ENCODE results near the gene PTPN18.

Gene PTPN18

DNA sequence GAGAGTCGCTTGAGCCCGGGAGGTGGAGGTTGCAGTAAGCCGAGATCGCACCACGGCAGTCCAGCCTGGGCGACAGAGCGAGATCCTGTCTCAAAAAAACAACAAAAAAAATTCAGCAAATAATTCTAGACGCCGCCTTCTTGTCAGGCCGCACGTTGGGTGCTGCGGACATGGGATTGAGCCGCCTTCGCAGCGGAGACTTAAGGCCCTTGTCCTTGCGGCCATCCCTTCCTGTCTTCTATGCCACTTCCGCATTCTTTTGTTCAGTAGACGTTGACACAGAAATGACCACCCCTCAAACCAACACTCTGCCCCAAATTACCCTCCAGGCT, 15.8 kb downstream of the PTPN18 start:
- peaks cover 7% of the 10 kb centered on the region for H3K4me1 ChIP-seq
- H3K27ac ChIP-seq = peak overlapping the region; percentile 70
- H3K36me3 ChIP-seq (ENCODE audit: control insufficient read depth, insufficient read depth, low read length) = no peaks in the 10 kb centered on the region
- H3K79me2 ChIP-seq = no peaks in the 10 kb centered on the region
- TF ChIP-seq, protein P1, sequence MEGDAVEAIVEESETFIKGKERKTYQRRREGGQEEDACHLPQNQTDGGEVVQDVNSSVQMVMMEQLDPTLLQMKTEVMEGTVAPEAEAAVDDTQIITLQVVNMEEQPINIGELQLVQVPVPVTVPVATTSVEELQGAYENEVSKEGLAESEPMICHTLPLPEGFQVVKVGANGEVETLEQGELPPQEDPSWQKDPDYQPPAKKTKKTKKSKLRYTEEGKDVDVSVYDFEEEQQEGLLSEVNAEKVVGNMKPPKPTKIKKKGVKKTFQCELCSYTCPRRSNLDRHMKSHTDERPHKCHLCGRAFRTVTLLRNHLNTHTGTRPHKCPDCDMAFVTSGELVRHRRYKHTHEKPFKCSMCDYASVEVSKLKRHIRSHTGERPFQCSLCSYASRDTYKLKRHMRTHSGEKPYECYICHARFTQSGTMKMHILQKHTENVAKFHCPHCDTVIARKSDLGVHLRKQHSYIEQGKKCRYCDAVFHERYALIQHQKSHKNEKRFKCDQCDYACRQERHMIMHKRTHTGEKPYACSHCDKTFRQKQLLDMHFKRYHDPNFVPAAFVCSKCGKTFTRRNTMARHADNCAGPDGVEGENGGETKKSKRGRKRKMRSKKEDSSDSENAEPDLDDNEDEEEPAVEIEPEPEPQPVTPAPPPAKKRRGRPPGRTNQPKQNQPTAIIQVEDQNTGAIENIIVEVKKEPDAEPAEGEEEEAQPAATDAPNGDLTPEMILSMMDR (IDR thresholded peaks at IDR 0.05) = no peak
- peak overlapping the region; percentile 58 for H3K9ac ChIP-seq
- H2AFZ ChIP-seq = peak overlapping the region; percentile 97
- no peaks in the 10 kb centered on the region for H3K27me3 ChIP-seq (ENCODE audit: control insufficient read depth, insufficient read depth, low read length)
- peak overlapping the region; percentile 88 for H3K4me2 ChIP-seq (ENCODE audit: low read length)
- peak overlapping the region; percentile 75 for H3K4me3 ChIP-seq (ENCODE audit: low read depth, low read length)
- no peaks in the 10 kb centered on the region for H3K9me3 ChIP-seq (ENCODE audit: control insufficient read depth, low read length)

DNA sequence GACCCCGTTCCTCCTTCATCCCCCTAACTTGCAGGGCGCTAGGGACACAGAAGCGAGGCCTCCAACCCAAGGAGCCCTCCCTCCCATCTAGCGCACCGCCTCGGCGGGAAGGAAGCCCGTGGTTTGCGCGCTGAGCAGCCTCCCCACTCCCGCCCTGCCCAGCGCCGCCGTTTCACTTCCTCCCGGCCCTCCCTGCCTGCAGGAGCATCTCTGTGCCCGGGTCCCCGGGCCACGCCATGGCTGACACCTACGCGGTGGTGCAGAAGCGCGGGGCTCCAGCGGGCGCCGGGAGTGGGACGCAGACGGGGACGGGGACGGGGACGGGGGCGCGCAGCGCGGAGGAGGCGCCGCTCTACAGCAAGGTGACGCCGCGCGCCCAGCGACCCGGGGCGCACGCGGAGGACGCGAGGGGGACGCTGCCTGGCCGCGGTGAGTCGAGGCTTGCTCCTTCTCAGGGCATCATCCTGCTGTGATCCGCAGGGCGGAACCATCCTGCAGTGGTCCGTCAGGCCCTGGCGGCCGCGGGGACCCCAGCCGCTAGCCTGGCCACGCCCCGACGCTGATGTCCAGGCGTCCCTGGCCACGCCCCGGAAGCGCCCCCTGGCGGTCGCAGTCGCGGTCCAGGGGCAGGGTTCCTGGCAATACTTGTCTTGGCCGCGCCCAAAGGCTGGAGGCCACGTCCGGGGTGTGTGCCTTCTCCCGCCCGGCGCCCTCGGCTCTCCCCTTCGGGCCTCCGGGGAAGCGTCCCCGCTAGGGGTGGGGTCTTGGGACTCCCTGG, 16.4 kb downstream of the PTPN18 start:
- H3K9me3 ChIP-seq (ENCODE audit: control insufficient read depth, low read length) = no peaks in the 10 kb centered on the region
- H3K4me3 ChIP-seq (ENCODE audit: low read depth, low read length) = peak overlapping the region; percentile 75
- H3K79me2 ChIP-seq = no peaks in the 10 kb centered on the region
- peak overlapping the region; percentile 70 for H3K27ac ChIP-seq
- H3K4me1 ChIP-seq = peaks cover 7% of the 10 kb centered on the region
- no peaks in the 10 kb centered on the region for H3K27me3 ChIP-seq (ENCODE audit: control insufficient read depth, insufficient read depth, low read length)
- peak overlapping the region; percentile 58 for H3K9ac ChIP-seq
- TF ChIP-seq, protein P1 (IDR thresholded peaks at IDR 0.05) = peak; percentile 96
- H3K36me3 ChIP-seq (ENCODE audit: control insufficient read depth, insufficient read depth, low read length) = no peaks in the 10 kb centered on the region
- peak overlapping the region; percentile 97 for H2AFZ ChIP-seq
- H3K4me2 ChIP-seq (ENCODE audit: low read length) = peak overlapping the region; percentile 88

DNA sequence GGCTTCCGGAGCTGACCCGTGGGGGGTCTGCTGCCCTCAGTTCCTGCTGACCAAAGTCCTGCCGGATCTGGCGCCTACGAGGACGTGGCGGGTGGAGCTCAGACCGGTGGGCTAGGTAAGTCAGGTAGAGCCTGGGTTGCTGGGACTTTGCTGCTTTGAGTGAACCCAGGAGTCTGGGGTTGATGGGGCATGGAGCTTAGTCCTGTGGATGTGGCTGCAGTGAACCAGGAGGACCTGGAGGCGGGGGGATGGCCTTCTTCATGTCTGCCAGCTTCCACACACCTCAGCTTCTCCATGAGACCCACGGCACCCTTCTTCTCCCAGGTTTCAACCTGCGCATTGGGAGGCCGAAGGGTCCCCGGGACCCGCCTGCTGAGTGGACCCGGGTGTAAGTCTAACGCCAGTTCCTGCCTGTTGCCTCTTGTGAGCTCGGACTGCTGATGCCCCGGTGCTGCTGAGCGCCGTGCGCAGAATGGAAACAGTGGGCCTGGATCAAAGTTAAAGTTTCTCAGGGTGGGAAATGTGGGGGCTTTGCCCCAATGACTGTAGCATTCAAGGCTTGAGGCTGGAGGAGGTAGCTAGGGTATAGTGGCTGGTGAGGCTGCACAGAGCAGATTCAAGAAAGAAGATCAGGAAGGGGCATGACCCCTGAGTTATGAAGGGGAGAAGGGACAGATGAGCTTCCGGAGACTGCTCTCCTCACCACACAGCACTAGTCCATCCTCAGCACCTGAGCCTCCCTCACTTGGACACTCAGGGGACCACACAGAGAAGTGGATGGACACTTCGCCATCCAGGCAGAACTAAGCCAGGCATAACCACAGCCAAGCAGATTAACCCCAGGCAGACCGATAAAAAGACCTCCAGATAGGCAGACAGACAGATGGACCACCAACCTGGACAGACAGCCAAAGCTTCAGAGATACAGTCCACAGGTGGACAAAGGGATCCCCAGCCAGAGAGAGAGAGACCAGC, 17.3 kb downstream of the PTPN18 start:
- H3K36me3 ChIP-seq (ENCODE audit: control insufficient read depth, insufficient read depth, low read length) = no peaks in the 10 kb centered on the region
- H3K9me3 ChIP-seq (ENCODE audit: control insufficient read depth, low read length) = no peaks in the 10 kb centered on the region
- peaks cover 2% of the 10 kb centered on the region for H3K79me2 ChIP-seq
- peak overlapping the region; percentile 70 for H3K27ac ChIP-seq
- TF ChIP-seq, protein P1 (IDR thresholded peaks at IDR 0.05) = no peak
- peak overlapping the region; percentile 75 for H3K4me3 ChIP-seq (ENCODE audit: low read depth, low read length)
- peaks cover 7% of the 10 kb centered on the region for H3K4me1 ChIP-seq
- peak overlapping the region; percentile 58 for H3K9ac ChIP-seq
- H3K27me3 ChIP-seq (ENCODE audit: control insufficient read depth, insufficient read depth, low read length) = no peaks in the 10 kb centered on the region
- H3K4me2 ChIP-seq (ENCODE audit: low read length) = peak overlapping the region; percentile 88
- peak overlapping the region; percentile 97 for H2AFZ ChIP-seq

DNA sequence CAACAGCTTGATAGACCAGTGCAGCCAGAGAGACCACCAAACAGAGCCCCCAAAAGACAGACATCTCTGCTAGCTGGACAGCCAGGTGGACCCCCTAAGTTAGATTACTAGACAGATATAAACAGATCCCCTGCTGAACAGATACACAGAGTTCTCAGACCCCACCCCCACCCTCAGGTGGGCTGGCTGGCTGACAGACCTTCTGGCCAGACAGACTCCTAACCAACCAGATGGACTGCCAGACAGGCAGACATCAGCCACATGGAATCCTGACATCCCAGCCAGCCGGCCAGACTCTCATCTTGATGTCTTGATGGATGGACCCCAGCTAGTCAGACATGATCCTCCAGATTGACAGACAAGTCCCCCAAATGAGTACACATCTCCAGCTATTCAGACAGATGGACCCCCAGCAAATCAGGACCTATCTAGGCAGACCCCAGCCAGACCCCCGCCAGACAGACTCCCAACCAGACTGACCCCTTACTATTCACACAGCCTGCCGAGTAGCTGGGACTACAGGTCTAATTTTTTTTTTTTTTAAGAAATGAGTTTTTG, 18.0 kb downstream of the PTPN18 start:
- Histone ChIP-seq H3K27ac (no peak overlapping the region), H3K36me3 (ENCODE audit: control insufficient read depth, insufficient read depth, low read length) (no peaks in the 10 kb centered on the region)
- TF ChIP-seq, protein P1 (IDR thresholded peaks at IDR 0.05) = no peak

More for the DNA sequence above, 18.0 kb downstream of the PTPN18 start:
- H3K27me3 ChIP-seq (ENCODE audit: control insufficient read depth, insufficient read depth, low read length) = no peaks in the 10 kb centered on the region
- H3K79me2 ChIP-seq = peaks cover 2% of the 10 kb centered on the region
- H3K4me1 ChIP-seq = peaks cover 7% of the 10 kb centered on the region
- no peak overlapping the region for H3K4me3 ChIP-seq (ENCODE audit: low read depth, low read length)
- no peak overlapping the region for H3K4me2 ChIP-seq (ENCODE audit: low read length)
- H3K9me3 ChIP-seq (ENCODE audit: control insufficient read depth, low read length) = no peaks in the 10 kb centered on the region
- H3K9ac ChIP-seq = no peak overlapping the region
- no peak overlapping the region for H2AFZ ChIP-seq
